GM10248 (cell line): ENCODE measurements around the gene BTBD16.

Experiments used
- CTCF ChIA-PET: fragments of 300-600 bp; sonication (Branson Sonifier 250); formaldehyde crosslinking; extraction: SDS; loops from one replicate; lab custom pipeline; 2021; ENCODE audit warnings: antibody characterized with exemption; lab: Yijun Ruan, JAX
- POLR2A ChIA-PET: fragments of 350-650 bp; sonication (Branson Sonifier 250); formaldehyde crosslinking; extraction: SDS; loops from one replicate; lab custom pipeline; 2020; ENCODE audit warnings: antibody characterized with exemption; lab: Yijun Ruan, JAX
- DNase-seq: peaks from one replicate; pipeline ENCODE4 v3.0.0; 2012; ENCODE audit errors: extremely low spot score
- CTCF ChIP-seq: IDR thresholded peaks from 2 replicates; pipeline ENCODE4 v1.5.1; 2012; ENCODE audit warnings: mild to moderate bottlenecking, low read depth; ENCODE audit errors: extremely low read depth, missing control alignments, control extremely low read depth

Gene BTBD16

DNA sequence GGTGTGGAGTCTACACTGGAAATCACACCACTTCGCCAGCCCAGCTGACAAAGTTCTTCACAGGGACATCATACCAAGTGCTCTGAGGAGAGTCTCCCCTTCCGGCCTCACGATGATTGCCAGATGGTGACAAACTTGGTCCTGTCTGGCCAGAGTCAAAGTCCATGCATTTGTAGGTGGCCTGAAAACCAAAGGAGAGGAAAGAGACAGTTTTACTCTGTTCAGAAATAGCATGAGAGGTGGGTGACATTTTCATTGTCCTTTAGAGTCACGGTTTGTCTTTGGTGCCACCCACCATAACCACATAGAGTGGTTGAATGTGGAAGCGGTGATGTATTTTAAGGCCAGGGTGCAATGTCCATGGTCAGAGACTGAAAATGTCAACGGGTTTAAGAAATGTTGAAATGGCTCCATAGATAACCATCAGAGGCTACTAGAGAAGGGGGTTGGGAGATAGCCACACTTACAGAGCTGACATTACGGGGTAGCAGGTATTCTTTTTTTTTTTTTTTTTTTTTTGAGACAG is 33.0 kb downstream of the BTBD16 start:
- DNase-seq, result no peak
- CTCF ChIA-PET, result interaction anchor here (0.8 to 3.0 kb wide), 5 partner anchors 25 to 131 kb away, joined by 3 to 15 read pairs (median 3); no protein-coding TSS in a partner anchor
- POLR2A ChIA-PET, result no interaction called here
- no peak for TF ChIP-seq CTCF

DNA sequence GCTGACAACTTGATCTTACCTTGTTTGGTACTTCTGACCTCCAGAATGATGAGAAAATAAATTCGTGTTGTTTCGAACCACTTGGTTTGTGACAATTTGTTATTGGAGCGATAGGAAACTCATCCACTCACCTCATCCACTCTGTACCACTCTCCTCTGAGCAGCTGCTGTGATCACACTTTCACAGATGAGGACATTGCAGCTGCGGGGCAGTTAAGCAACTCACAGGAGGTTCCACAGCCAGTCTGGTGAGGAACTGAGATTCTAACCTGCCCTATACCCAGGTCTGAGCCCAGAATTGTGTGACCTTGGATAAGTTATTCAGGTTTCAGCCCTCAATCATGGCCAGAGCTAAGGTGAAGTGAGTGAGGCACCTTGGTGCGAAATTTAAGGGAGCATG is 35.2 kb downstream of the BTBD16 start:
- ChIA-PET CTCF (interaction anchor here (1.3 to 6.8 kb wide), 7 partner anchors 8 to 129 kb away, joined by 3 to 49 read pairs (median 4); no protein-coding TSS in a partner anchor), POLR2A (no interaction called here)
- DNase-seq, result no peak
- TF ChIP-seq CTCF, result no peak

GRCh38 chr10:122306744-122307143 is 35.6 kb downstream of the BTBD16 start:
- ChIA-PET POLR2A (no interaction called here), CTCF (interaction anchor here (1.3 to 6.8 kb wide), 6 partner anchors 9 to 39 kb away, joined by 3 to 49 read pairs (median 4); no protein-coding TSS in a partner anchor)
- DNase-seq, result no peak
- no peak for TF ChIP-seq CTCF

GRCh38 chr10:122307669-122308416 is 36.7 kb downstream of the BTBD16 start:
- ChIA-PET POLR2A (no interaction called here), CTCF (interaction anchor here (0.8 to 6.8 kb wide), 4 partner anchors 10 to 28 kb away, joined by 3 to 49 read pairs (median 3); no protein-coding TSS in a partner anchor)
- TF ChIP-seq CTCF, result no peak
- DNase-seq, result peak; percentile 57

GRCh38 chr10:122308417-122309141 is 37.5 kb downstream of the BTBD16 start:
- POLR2A ChIA-PET, result no interaction called here
- no peak for TF ChIP-seq CTCF
- CTCF ChIA-PET, result interaction anchor here (0.8 to 6.8 kb wide), 5 partner anchors 10 to 29 kb away, joined by 3 to 49 read pairs (median 3); no protein-coding TSS in a partner anchor
- DNase-seq, result no peak
